Subcutaneous abdominal adipose tissue (tissue), 5 donors: ENCODE data around the gene TLR6.
"Not testable (repeated sequence)": the region's sequence is repeated elsewhere in the genome, so short reads cannot be mapped to it uniquely, and the experiment has no call there.

ENCODE experiments used
- H3K27ac ChIP-seq: one replicate; pipeline ENCODE4 v1.7.0; 2013; ENCODE audit warnings: low read depth, mild to moderate bottlenecking, inconsistent platforms, low read length, moderate library complexity
- H3K27me3 ChIP-seq, 5 donors: one replicate each; pipeline ENCODE4 v1.7.0; 2013; ENCODE audit warnings: low read length in 5 of 5, inconsistent platforms in 1 of 5; ENCODE audit not compliant: control insufficient read depth in 5 of 5, insufficient read depth in 4 of 5
- H3K36me3 ChIP-seq, 5 donors: one replicate each; pipeline ENCODE4 v1.7.0; 2013; ENCODE audit warnings: low read length in 5 of 5; ENCODE audit not compliant: control insufficient read depth in 5 of 5, insufficient read depth in 5 of 5
- H3K4me1 ChIP-seq, 5 donors: one replicate each; pipeline ENCODE4 v1.7.0; 2013; ENCODE audit warnings: low read length in 5 of 5, mild to moderate bottlenecking in 3 of 5, moderate library complexity in 1 of 5; ENCODE audit not compliant: control insufficient read depth in 5 of 5, insufficient read depth in 5 of 5
- H3K4me3 ChIP-seq, 5 donors: one replicate each; pipeline ENCODE4 v1.7.0; 2013; ENCODE audit warnings: low read length in 5 of 5, low read depth in 1 of 5
- H3K9ac ChIP-seq, 5 donors: one replicate each; pipeline ENCODE4 v1.7.0; 2013; ENCODE audit warnings: low read length in 5 of 5, mild to moderate bottlenecking in 4 of 5, moderate library complexity in 3 of 5
- H3K9me3 ChIP-seq, 5 donors: one replicate each; pipeline ENCODE4 v1.7.0; 2013; ENCODE audit warnings: low read length in 5 of 5; ENCODE audit not compliant: control insufficient read depth in 5 of 5
- donor health status: healthy.
- donor health status: healthy.
- donor health status: healthy.
- donor health status: healthy.
- donor health status: healthy.

The TLR6 gene

DNA sequence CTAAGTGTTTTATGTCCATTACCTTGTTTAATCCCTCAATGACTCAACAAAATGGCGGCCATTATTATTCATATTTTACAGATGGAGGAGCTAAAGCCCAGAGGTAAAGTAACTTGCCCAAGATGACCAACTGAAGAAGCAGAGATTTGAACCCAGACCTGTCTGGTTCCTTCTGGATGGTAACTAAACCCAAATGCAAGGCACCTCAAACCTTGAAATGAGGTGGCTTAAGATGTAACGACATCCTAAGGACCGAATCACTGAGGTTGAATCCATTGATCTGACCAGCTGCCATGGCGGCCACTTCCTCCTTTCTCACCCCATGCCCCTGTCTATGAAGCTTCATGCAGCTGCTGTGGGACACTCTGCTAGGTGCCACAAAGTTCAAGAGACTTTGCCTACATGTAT lies 74.8 kb downstream of the TLR6 start:
- H3K4me3 ChIP-seq = no peak overlapping the region
- H3K9me3 ChIP-seq = no peaks in the 10 kb centered on the region
- H3K4me1 ChIP-seq = peaks cover 0 to 4% (median 0%) of the 10 kb centered on the region in 5 donors
- H3K27ac ChIP-seq = no peak overlapping the region
- H3K27me3 ChIP-seq = no peaks in the 10 kb centered on the region
- H3K9ac ChIP-seq = no peak overlapping the region
- no peaks in the 10 kb centered on the region for H3K36me3 ChIP-seq

DNA sequence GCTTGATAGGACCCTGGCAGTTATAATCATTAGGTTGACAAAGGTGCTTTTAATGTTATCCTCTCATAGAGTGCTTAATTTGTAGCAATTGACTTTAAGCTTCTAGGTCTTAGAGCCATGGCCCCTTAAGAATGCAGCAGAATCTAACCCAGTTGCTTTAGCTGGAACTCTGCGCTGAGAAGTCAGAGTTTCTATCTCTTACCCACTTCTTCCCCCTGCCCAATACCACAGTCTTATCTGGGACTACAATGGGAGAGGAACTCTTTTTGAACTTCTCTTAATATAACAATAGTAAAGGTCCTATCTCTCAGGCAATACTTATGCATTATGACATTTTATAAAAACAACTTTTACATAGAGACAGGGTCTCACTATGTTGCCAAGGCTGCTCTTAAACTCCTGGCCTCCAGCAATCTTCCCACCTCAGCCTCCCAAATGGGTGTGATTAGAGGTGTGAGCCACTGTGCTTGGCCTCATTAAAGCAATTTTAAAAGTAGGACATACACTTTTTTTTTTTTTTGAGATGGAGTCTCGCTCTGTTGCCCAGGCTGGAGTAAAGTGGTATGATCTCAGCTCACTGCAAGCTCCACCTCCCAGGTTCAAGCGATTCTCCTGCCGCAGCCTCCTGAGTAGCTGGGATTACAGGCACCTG lies 75.7 kb downstream of the TLR6 start:
- Histone ChIP-seq H3K27me3 (no peaks in the 10 kb centered on the region), H3K9ac (no peak overlapping the region), H3K4me3 (no peak overlapping the region), H3K36me3 (no peaks in the 10 kb centered on the region), H3K27ac (no peak overlapping the region), H3K9me3 (no peaks in the 10 kb centered on the region), H3K4me1 (peaks cover 0 to 4% (median 0%) of the 10 kb centered on the region in 5 donors)

DNA sequence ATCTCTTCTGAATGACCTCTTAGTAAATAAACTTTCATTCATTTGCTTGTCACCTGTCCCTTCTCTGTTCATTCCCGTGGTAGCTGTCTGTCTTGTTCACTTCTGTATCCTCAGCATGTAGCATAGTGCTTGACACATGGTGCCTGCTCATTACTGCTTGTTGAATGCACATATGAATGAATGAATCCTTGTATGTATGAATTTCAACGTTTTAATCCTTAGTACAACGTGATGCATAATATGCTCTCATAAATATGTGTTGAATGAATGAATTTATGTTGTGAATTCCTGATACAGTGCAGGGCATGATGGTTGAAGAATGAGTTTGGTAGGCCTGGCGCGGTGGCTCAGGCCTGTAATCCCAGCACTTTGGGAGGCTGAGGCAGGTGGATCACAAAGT lies 76.8 kb downstream of the TLR6 start:
- H3K9me3 ChIP-seq = no peaks in the 10 kb centered on the region
- no peak overlapping the region for H3K9ac ChIP-seq
- no peak overlapping the region for H3K4me3 ChIP-seq
- no peaks in the 10 kb centered on the region for H3K27me3 ChIP-seq
- no peak overlapping the region for H3K27ac ChIP-seq
- H3K4me1 ChIP-seq = peaks cover 0 to 6% (median 3%) of the 10 kb centered on the region in 5 donors
- H3K36me3 ChIP-seq = no peaks in the 10 kb centered on the region

DNA sequence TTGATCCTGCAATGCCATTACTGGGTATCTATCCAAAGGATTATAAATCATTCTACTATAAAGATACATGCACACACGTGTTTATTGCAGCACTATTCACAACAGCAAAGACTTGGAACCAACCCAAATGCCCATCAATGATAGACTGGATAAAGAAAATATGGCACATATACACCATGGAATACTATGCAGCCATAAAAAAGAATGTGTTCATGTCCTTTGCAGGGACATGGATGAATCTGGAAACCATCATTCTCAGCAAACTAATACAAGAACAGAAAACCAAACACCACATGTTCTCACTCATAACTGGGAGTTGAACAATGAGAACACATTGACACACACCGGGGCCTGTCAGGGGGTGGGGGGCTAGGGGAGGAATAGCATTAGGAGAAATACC lies 78.7 kb downstream of the TLR6 start:
- H3K27ac ChIP-seq, H3K27me3 ChIP-seq, H3K36me3 ChIP-seq, H3K9ac ChIP-seq, H3K4me3 ChIP-seq, H3K9me3 ChIP-seq: not testable (repeated sequence)
- H3K4me1 ChIP-seq = peaks cover 0 to 15% (median 4%) of the 10 kb centered on the region in 5 donors

DNA sequence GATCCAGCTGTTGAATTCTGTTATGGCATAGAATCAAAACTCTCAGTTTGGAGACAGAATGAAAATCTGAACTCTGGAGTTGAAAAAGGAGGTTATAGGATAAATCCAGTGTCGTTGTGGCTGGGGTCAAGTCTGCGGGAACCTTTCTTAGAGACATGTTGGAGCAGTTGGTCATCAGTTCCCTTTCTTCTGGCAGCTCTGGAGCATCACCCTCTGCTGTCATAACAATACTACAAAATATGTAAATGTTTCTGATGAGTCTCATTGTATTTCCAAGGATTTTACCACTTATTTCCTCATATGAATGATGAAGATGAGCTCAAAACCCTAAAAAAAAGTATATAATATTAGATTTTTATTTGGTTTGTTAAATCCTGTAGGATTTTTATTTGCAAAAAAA lies 81.3 kb downstream of the TLR6 start:
- Histone ChIP-seq H3K9me3 (no peaks in the 10 kb centered on the region), H3K4me3 (no peak overlapping the region), H3K27me3 (no peaks in the 10 kb centered on the region), H3K4me1 (peaks cover 0 to 15% (median 0%) of the 10 kb centered on the region in 5 donors), H3K36me3 (no peaks in the 10 kb centered on the region), H3K9ac (no peak overlapping the region), H3K27ac (no peak overlapping the region)

DNA sequence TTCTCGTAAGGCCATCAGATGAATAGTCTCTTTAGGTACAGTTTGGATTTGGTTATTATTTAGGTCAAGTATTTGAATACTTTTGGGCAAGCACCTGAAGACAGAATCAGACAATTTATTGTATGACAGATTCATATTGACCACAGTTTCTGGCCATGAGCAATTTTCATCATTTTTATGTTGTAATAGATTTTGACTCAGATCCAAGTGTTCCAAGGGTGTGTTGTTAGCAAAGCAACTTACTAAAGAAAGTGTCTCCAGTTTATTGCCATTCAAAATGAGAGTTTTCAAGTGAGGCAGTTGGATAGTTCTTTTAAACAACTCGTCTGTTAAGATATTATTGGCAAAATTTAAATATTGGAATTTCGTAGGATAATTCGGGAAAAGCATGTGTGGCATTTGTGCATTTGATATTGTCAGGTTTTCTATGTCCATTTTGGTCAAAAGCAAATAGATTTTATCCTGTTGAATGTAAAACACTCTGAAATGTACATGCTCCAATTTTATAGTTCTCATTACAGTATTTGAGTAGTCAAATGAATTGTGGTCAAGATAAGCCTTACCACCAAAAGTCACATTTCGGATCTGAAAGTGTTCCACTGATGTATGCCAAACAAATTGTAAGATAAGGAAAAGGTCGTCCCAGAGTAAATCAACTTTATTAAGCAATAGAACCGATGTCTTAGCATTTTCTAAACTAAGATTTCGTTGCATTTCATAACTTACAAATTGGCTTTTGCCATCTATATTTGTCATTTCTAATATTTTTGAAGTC lies 82.2 kb downstream of the TLR6 start:
- no peaks in the 10 kb centered on the region for H3K27me3 ChIP-seq
- no peaks in the 10 kb centered on the region for H3K9me3 ChIP-seq
- peaks cover 0 to 20% (median 5%) of the 10 kb centered on the region in 5 donors for H3K4me1 ChIP-seq
- peak overlapping the region; percentile 42 for H3K27ac ChIP-seq
- no peaks in the 10 kb centered on the region for H3K36me3 ChIP-seq
- no peak overlapping the region for H3K4me3 ChIP-seq
- no peak overlapping the region for H3K9ac ChIP-seq
